ENCODE measurements around the gene KMT2B. TPM values are rescaled to one million over a fixed set of nuclear protein-coding genes. Genes with fewer than 3 reads are reported as not detected.

Gene KMT2B
- total RNA-seq, 1 donor from 2014 or later: 12.6 TPM

DNA sequence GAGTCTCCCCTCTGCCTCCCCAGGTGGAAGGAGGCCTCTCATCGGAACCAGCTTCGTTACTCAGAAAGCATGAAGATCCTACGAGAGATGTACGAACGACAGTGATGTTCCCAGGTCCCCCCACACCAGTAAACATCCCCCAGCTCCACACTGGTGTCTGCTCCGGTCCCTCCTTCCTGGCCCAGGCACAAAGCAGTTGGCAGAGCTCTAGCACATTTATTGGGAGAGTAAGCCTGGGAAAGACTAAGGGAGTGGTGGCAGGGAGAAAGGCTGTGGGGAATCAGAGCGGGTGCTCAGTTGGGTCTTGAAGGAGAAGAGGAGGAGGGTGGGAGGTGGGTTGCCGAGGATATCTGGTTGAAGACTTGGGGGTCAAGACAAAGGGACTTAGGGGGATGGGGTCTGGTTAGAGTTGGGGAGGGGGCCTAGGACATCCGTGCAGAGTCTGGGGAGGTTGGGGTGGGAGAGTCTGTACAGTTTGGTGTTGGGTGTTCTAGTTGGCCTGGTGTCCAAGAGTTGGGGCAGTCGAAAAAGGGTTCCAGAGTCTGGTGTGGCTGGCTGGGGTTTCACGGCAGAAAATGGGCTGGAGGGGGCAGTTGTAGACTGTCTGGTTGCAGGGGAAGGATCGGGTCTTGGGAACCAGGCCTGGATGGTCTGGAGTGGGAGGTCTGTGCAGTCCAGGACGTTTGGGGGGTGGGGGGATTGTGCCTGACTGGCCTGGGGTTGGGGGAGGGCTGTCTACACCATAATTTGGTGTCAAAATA is 36.7 kb downstream of the KMT2B start:
- Histone ChIP-seq H3K36me3 (no peaks in the 10 kb centered on the region), H3K79me2 (ENCODE audit: low read depth) (peaks cover 12% of the 10 kb centered on the region), H2AFZ (replicated peaks) (no peak overlapping the region), H3K4me2 (no peak overlapping the region), H3K4me3 (no peak overlapping the region), H3K4me1 (peaks cover 6% of the 10 kb centered on the region), H3K9ac (no peak overlapping the region), H3K27me3 (peaks cover 27% of the 10 kb centered on the region), H4K20me1 (ENCODE audit: low read depth) (peaks cover 11% of the 10 kb centered on the region), H3K27ac (no peak overlapping the region), H3K9me3 (ENCODE audit: low read depth) (no peaks in the 10 kb centered on the region), H3F3A (ENCODE audit: low read depth) (peaks cover 13% of the 10 kb centered on the region)
- Mint-ChIP-seq H3K9me3 (no peaks in the 10 kb centered on the region), H3K4me1 (peaks cover 24% of the 10 kb centered on the region), H3K27me3 (ENCODE audit: insufficient read depth, low read depth) (peaks cover 7% of the 10 kb centered on the region), H3K36me3 (peaks cover 4% of the 10 kb centered on the region), H3K4me3 (peak overlapping the region; percentile 41), H3K27ac (no peak overlapping the region)
- DNase-seq (ENCODE audit: low spot score): no peak
- TF ChIP-seq, protein P1, sequence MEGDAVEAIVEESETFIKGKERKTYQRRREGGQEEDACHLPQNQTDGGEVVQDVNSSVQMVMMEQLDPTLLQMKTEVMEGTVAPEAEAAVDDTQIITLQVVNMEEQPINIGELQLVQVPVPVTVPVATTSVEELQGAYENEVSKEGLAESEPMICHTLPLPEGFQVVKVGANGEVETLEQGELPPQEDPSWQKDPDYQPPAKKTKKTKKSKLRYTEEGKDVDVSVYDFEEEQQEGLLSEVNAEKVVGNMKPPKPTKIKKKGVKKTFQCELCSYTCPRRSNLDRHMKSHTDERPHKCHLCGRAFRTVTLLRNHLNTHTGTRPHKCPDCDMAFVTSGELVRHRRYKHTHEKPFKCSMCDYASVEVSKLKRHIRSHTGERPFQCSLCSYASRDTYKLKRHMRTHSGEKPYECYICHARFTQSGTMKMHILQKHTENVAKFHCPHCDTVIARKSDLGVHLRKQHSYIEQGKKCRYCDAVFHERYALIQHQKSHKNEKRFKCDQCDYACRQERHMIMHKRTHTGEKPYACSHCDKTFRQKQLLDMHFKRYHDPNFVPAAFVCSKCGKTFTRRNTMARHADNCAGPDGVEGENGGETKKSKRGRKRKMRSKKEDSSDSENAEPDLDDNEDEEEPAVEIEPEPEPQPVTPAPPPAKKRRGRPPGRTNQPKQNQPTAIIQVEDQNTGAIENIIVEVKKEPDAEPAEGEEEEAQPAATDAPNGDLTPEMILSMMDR (IDR thresholded peaks at IDR 0.05): no peak
- no peak for TF ChIP-seq EZH2 (IDR thresholded peaks at IDR 0.05)
- no peak for TF ChIP-seq EZH2phosphoT487 (IDR thresholded peaks at IDR 0.05)

DNA sequence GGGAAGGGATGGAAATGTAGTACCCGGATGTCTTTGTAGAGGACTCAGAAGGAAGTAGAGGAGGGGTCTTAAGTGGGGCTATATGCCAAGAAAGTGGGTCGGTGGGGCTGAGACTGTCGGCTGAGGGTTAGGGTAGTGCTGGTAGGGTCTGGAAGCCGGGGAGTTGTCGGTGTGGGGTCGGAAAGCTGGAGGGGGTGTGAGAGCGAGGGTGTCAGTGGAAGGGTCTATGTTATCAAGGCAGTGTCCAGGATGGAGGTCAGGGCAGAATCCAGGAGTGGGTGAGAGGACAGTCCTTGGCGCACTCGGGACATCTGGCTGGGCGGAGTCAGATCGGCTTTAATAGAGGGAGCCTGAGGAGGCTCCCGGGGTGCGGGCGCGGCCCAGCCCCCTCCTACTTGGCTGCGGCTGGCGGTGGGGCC is 37.3 kb downstream of the KMT2B start:
- H3K4me3 ChIP-seq: peak overlapping the region; percentile 89
- no peak overlapping the region for H2AFZ ChIP-seq (replicated peaks)
- Mint-ChIP-seq H3K27ac (no peak overlapping the region), H3K36me3 (peaks cover 4% of the 10 kb centered on the region), H3K4me3 (no peak overlapping the region), H3K27me3 (ENCODE audit: insufficient read depth, low read depth) (peaks cover 7% of the 10 kb centered on the region), H3K4me1 (peaks cover 26% of the 10 kb centered on the region), H3K9me3 (no peaks in the 10 kb centered on the region)
- H3K27me3 ChIP-seq: peaks cover 27% of the 10 kb centered on the region
- peak overlapping the region; percentile 80 for H3K4me2 ChIP-seq
- H3K9me3 ChIP-seq (ENCODE audit: low read depth): no peaks in the 10 kb centered on the region
- H3F3A ChIP-seq (ENCODE audit: low read depth): peaks cover 13% of the 10 kb centered on the region
- H4K20me1 ChIP-seq (ENCODE audit: low read depth): peaks cover 15% of the 10 kb centered on the region
- H3K9ac ChIP-seq: no peak overlapping the region
- no peak for DNase-seq (ENCODE audit: low spot score)
- peaks cover 6% of the 10 kb centered on the region for H3K4me1 ChIP-seq
- no peak overlapping the region for H3K27ac ChIP-seq
- H3K79me2 ChIP-seq (ENCODE audit: low read depth): peaks cover 16% of the 10 kb centered on the region
- TF ChIP-seq, protein P1 (IDR thresholded peaks at IDR 0.05): no peak
- no peak for TF ChIP-seq EZH2phosphoT487 (IDR thresholded peaks at IDR 0.05)
- no peak for TF ChIP-seq EZH2 (IDR thresholded peaks at IDR 0.05)
- H3K36me3 ChIP-seq: no peaks in the 10 kb centered on the region

DNA sequence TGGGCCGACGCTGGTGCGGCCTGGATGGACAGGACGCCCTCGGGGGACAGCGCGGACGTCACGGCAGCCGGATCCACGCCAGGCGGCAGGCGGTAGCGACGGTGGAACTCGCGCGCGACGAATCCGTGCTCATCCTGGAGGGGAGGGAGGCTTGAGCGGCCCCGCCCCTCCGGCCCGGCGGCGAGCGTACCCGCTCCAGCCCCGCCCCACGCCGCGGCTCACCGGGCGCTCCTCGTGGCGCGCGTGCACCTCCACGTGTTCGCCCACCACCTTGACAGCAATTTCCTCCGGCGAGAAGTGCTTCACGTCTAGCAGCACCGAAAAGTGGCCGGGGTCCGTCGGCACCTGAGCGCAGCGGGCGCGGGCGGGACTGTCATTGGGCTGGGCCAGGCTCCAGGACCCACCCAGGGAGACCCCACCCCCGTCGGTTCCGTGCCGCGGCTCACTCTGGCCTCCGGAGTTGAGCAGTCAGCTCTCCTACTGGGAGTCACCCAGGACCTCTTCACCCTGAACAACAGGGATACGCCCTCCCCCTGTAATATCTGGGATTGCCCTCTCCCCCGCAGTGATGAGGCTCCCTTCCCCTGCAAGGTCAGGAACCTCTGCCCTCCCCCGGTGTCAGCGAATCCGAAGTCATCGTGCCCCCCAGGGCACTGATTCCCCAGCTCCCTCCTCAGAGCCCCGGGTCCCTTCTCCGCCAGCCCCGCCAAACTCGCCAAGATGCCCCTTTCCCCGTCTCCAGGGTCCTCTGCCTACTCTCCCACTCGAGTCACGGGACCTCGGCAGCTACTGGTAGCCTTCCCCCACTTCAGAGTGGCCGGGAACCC is 38.0 kb downstream of the KMT2B start:
- Histone ChIP-seq H3K36me3 (no peaks in the 10 kb centered on the region), H2AFZ (replicated peaks) (no peak overlapping the region), H3K9ac (no peak overlapping the region), H3K4me3 (peak overlapping the region; percentile 89), H3K9me3 (ENCODE audit: low read depth) (no peaks in the 10 kb centered on the region), H3K79me2 (ENCODE audit: low read depth) (peaks cover 16% of the 10 kb centered on the region), H3K4me2 (peak overlapping the region; percentile 80), H3K27ac (no peak overlapping the region), H3K27me3 (peaks cover 27% of the 10 kb centered on the region), H4K20me1 (ENCODE audit: low read depth) (peaks cover 18% of the 10 kb centered on the region), H3K4me1 (peaks cover 6% of the 10 kb centered on the region), H3F3A (ENCODE audit: low read depth) (peaks cover 13% of the 10 kb centered on the region)
- H3K4me3 Mint-ChIP-seq: peak overlapping the region; percentile 81
- H3K27ac Mint-ChIP-seq: peak overlapping the region; percentile 63
- no peaks in the 10 kb centered on the region for H3K9me3 Mint-ChIP-seq
- H3K4me1 Mint-ChIP-seq: peaks cover 26% of the 10 kb centered on the region
- peak; percentile 47 for DNase-seq (ENCODE audit: low spot score)
- H3K36me3 Mint-ChIP-seq: peaks cover 4% of the 10 kb centered on the region
- peaks cover 9% of the 10 kb centered on the region for H3K27me3 Mint-ChIP-seq (ENCODE audit: insufficient read depth, low read depth)
- peak; percentile 20 for TF ChIP-seq EZH2phosphoT487 (IDR thresholded peaks at IDR 0.05)
- no peak for TF ChIP-seq EZH2 (IDR thresholded peaks at IDR 0.05)
